BLaER1 (cell line): ENCODE measurements around the gene SNX19.

Experiments
- H3K27ac ChIP-seq: shearing (Covaris generic); formaldehyde crosslinking; 2 replicates; pipeline ENCODE4 v1.8.1; 2022
- H3K27me3 ChIP-seq: shearing (Covaris generic); formaldehyde crosslinking; 2 replicates; pipeline ENCODE4 v1.8.1; 2022
- H3K36me3 ChIP-seq: shearing (Covaris generic); formaldehyde crosslinking; 2 replicates; pipeline ENCODE4 v1.8.1; 2022
- H3K4me1 ChIP-seq: shearing (Covaris generic); formaldehyde crosslinking; 2 replicates; pipeline ENCODE4 v1.8.1; 2022
- H3K4me2 ChIP-seq: shearing (Covaris generic); formaldehyde crosslinking; 2 replicates; pipeline ENCODE4 v1.8.1; 2022
- H3K4me3 ChIP-seq: shearing (Covaris generic); formaldehyde crosslinking; 2 replicates; pipeline ENCODE4 v1.8.1; 2022
- H3K9ac ChIP-seq: shearing (Covaris generic); formaldehyde crosslinking; 2 replicates; pipeline ENCODE4 v1.8.1; 2022
- H3K9me3 ChIP-seq: shearing (Covaris generic); formaldehyde crosslinking; 2 replicates; pipeline ENCODE4 v1.8.1; 2022
- H4K20me1 ChIP-seq: shearing (Covaris generic); formaldehyde crosslinking; 2 replicates; pipeline ENCODE4 v1.8.1; 2022
- Cebpa-rat ChIP-seq: shearing (Covaris generic); IDR thresholded peaks from 2 replicates; pipeline ENCODE4 v1.8.1; 2022

Gene SNX19, protein sequence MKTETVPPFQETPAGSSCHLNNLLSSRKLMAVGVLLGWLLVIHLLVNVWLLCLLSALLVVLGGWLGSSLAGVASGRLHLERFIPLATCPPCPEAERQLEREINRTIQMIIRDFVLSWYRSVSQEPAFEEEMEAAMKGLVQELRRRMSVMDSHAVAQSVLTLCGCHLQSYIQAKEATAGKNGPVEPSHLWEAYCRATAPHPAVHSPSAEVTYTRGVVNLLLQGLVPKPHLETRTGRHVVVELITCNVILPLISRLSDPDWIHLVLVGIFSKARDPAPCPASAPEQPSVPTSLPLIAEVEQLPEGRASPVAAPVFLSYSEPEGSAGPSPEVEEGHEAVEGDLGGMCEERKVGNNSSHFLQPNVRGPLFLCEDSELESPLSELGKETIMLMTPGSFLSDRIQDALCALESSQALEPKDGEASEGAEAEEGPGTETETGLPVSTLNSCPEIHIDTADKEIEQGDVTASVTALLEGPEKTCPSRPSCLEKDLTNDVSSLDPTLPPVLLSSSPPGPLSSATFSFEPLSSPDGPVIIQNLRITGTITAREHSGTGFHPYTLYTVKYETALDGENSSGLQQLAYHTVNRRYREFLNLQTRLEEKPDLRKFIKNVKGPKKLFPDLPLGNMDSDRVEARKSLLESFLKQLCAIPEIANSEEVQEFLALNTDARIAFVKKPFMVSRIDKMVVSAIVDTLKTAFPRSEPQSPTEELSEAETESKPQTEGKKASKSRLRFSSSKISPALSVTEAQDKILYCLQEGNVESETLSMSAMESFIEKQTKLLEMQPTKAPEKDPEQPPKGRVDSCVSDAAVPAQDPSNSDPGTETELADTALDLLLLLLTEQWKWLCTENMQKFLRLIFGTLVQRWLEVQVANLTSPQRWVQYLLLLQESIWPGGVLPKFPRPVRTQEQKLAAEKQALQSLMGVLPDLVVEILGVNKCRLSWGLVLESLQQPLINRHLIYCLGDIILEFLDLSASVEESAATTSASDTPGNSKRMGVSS

DNA sequence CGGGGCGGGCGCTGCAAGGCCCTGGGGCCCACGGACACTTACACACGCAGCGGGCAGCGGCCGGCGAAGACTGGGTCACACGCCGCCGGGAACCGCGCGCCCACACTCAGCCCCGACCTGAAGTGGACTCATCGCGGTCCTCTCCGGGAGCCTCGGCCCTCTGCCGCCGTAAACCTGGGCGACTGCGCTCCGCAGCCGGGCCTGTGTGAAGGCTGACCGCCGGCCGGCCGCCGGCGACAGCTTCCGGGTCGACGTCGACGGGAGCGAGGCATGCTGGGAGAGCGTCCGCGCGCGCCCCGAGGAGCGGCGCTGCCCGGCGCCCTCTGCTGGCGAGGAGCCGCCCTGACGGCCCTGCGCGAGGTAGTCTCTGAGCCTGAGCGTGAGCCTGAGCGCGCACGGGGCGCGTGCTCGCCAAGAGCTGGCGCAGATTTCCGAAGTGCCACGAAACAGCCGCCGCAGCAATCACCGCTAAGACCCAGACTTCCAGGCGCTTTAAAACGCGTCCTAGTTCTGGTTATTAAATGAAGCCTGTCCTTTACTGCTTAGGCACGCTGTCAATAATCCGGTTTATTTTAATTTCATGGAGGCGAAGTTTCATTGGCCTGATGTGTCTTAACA is at the start of gene SNX19:
TSS of gene SNX19 (minus strand) at position 242 of the 618 bp plus-strand sequence. CDS start 540 bp downstream, outside the sequence.
- H3K4me2 ChIP-seq = peak within 1 kb of the TSS; percentile 97
- peak within 1 kb of the TSS; percentile 96 for H3K27ac ChIP-seq
- no peak for TF ChIP-seq Cebpa-rat

GRCh38 chr11:130964058-130964792 is 47.9 kb upstream of the SNX19 start:
- no peaks in the 10 kb centered on the region for H3K36me3 ChIP-seq
- no peaks in the 10 kb centered on the region for H3K27me3 ChIP-seq
- H3K4me1 ChIP-seq = no peaks in the 10 kb centered on the region
- no peak overlapping the region for H3K4me2 ChIP-seq
- no peaks in the 10 kb centered on the region for H4K20me1 ChIP-seq
- no peak overlapping the region for H3K27ac ChIP-seq
- no peak overlapping the region for H3K4me3 ChIP-seq
- H3K9ac ChIP-seq = no peak overlapping the region
- peaks cover 6% of the 10 kb centered on the region for H3K9me3 ChIP-seq
- no peak for TF ChIP-seq Cebpa-rat

More for the DNA sequence above, at the start of gene SNX19:
- no peaks in the 10 kb centered on the region for H3K27me3 ChIP-seq
- H3K9ac ChIP-seq = peak within 1 kb of the TSS; percentile 96
- peaks cover 13% of the 10 kb centered on the region for H3K4me1 ChIP-seq
- H4K20me1 ChIP-seq = peaks cover 14% of the 10 kb centered on the region; the same call in 1 of the 2 replicates
- H3K9me3 ChIP-seq = no peaks in the 10 kb centered on the region
- peaks cover 35% of the 10 kb centered on the region for H3K36me3 ChIP-seq
- peak within 1 kb of the TSS; percentile 96 for H3K4me3 ChIP-seq

GRCh38 chr11:130947889-130948288 is 31.6 kb upstream of the SNX19 start:
- H3K27ac ChIP-seq = no peak overlapping the region
- no peaks in the 10 kb centered on the region for H3K9me3 ChIP-seq
- no peak overlapping the region for H3K4me3 ChIP-seq
- no peak overlapping the region for H3K4me2 ChIP-seq
- H3K9ac ChIP-seq = no peak overlapping the region
- H4K20me1 ChIP-seq = no peaks in the 10 kb centered on the region
- H3K36me3 ChIP-seq = no peaks in the 10 kb centered on the region
- peaks cover 10% of the 10 kb centered on the region for H3K4me1 ChIP-seq
- no peak for TF ChIP-seq Cebpa-rat
- H3K27me3 ChIP-seq = no peaks in the 10 kb centered on the region

DNA sequence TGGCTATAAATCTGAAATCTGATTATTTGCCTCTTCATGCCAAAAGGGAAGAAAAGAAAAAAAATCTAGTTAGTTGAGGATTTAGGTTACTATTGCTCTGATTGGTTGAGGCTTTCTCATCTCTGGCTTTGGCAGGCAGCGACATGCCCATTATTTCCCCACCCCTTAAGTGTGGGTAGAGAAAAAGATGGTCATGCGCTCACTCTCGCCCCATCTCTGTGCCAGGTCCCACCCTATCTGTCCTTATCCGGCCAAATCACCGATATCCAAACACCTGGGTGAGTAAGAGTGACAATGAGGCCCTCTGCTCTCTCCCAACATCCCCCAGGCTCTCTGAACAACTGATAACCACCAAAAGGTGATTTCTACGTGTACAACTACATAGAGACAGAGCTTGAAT is 31.2 kb upstream of the SNX19 start:
- H3K27ac ChIP-seq = no peak overlapping the region

GRCh38 chr11:130947058-130947457 is 30.8 kb upstream of the SNX19 start:
- Histone ChIP-seq H4K20me1 (no peaks in the 10 kb centered on the region), H3K4me1 (peaks cover 10% of the 10 kb centered on the region), H3K36me3 (no peaks in the 10 kb centered on the region), H3K4me2 (no peak overlapping the region), H3K9ac (no peak overlapping the region), H3K27me3 (no peaks in the 10 kb centered on the region), H3K9me3 (no peaks in the 10 kb centered on the region), H3K4me3 (no peak overlapping the region), H3K27ac (no peak overlapping the region)
- TF ChIP-seq Cebpa-rat = no peak

More for the DNA sequence above, 31.2 kb upstream of the SNX19 start:
- no peak for TF ChIP-seq Cebpa-rat
- Histone ChIP-seq H3K9me3 (no peaks in the 10 kb centered on the region), H3K4me3 (no peak overlapping the region), H4K20me1 (no peaks in the 10 kb centered on the region), H3K4me1 (peaks cover 10% of the 10 kb centered on the region), H3K36me3 (no peaks in the 10 kb centered on the region), H3K27me3 (no peaks in the 10 kb centered on the region), H3K9ac (no peak overlapping the region), H3K4me2 (no peak overlapping the region)

- Histone ChIP-seq H3K36me3 (no peaks in the 10 kb centered on the region), H3K9ac (no peak overlapping the region), H3K4me1 (peaks cover 10% of the 10 kb centered on the region), H3K27ac (no peak overlapping the region), H3K4me2 (no peak overlapping the region), H3K9me3 (no peaks in the 10 kb centered on the region), H3K27me3 (no peaks in the 10 kb centered on the region), H4K20me1 (no peaks in the 10 kb centered on the region), H3K4me3 (no peak overlapping the region)
- no peak for TF ChIP-seq Cebpa-rat
Observed at GRCh38 chr11:130945896-130946295, 29.6 kb upstream of the SNX19 start.

GRCh38 chr11:130940706-130941105 is 24.4 kb upstream of the SNX19 start:
- Histone ChIP-seq H3K36me3 (no peaks in the 10 kb centered on the region), H3K9me3 (no peaks in the 10 kb centered on the region), H3K4me1 (no peaks in the 10 kb centered on the region), H3K4me3 (no peak overlapping the region), H4K20me1 (no peaks in the 10 kb centered on the region), H3K4me2 (no peak overlapping the region), H3K27ac (no peak overlapping the region), H3K27me3 (no peaks in the 10 kb centered on the region), H3K9ac (no peak overlapping the region)
- no peak for TF ChIP-seq Cebpa-rat

- no peaks in the 10 kb centered on the region for H3K4me1 ChIP-seq
- no peak for TF ChIP-seq Cebpa-rat
- no peaks in the 10 kb centered on the region for H3K27me3 ChIP-seq
- no peaks in the 10 kb centered on the region for H3K9me3 ChIP-seq
- no peak overlapping the region for H3K9ac ChIP-seq
- no peak overlapping the region for H3K27ac ChIP-seq
- H3K4me2 ChIP-seq = no peak overlapping the region
- no peaks in the 10 kb centered on the region for H3K36me3 ChIP-seq
- no peaks in the 10 kb centered on the region for H4K20me1 ChIP-seq
- no peak overlapping the region for H3K4me3 ChIP-seq
Observed at GRCh38 chr11:130937051-130937450, 20.8 kb upstream of the SNX19 start.

DNA sequence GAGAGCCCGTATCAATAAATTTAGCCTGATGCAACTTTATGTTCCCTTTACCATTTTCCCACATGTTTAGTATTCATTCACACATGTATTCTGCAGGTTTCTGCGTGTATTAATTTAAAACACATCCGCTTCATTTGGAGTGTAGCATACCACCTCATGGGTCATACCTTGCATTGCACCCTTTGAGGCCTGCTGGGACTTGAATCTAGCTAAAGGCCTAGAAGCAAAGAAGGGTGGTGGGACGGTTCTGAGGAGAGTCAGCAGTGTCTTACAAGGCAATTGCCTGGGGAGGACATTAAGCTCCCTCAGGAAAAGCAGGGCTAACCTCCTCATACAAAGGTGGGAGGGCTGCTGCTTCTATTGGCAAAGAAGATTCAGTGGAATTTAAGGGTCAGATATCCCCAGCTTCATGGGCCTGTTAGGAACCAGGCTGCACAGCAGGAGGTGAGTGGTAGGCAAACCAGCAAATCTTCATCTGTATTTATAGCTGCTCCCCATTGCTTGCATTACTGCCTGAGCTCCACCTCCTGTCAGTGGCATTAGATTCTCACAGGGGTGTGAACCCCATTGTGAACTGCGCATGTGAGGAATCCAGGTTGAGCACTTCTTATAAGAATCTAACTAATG is 15.9 kb upstream of the SNX19 start:
- Histone ChIP-seq H3K9ac (no peak overlapping the region), H3K27me3 (no peaks in the 10 kb centered on the region), H3K27ac (no peak overlapping the region), H4K20me1 (no peaks in the 10 kb centered on the region), H3K36me3 (no peaks in the 10 kb centered on the region), H3K4me1 (no peaks in the 10 kb centered on the region), H3K4me2 (no peak overlapping the region), H3K4me3 (no peak overlapping the region), H3K9me3 (no peaks in the 10 kb centered on the region)
- no peak for TF ChIP-seq Cebpa-rat
